Right renal cortex interstitium (tissue), 3 donors: Measurements from ENCODE around the gene SYTL3. TPM values are rescaled to one million over a fixed set of nuclear protein-coding genes. Genes with fewer than 3 reads are reported as not detected.
"Not testable (repeated sequence)": the region's sequence is repeated elsewhere in the genome, so short reads cannot be mapped to it uniquely, and the experiment has no call there.

ENCODE experiments used
- DNase-seq, 3 donors: peaks; one replicate each; pipeline ENCODE4 v3.0.0-alpha.2; 2013; ENCODE audit warnings: low read depth in 3 of 3, low spot score in 2 of 3
- polyA plus RNA-seq, 3 donors: library from polyadenylated mRNA; unstranded; fragments of 120-200 nt; gene quantifications; one replicate each; pipeline ENCODE4 v1.2.1, GENCODE V29; 2013; ENCODE audit not compliant: insufficient read length in 3 of 3

The SYTL3 gene
- polyA plus RNA-seq, 3 donors, result 3.5 to 4.4 (median 3.8) TPM

GRCh38 chr6:158638324-158638854 is 11.5 kb upstream of the SYTL3 start:
- DNase-seq, result no peak

DNA sequence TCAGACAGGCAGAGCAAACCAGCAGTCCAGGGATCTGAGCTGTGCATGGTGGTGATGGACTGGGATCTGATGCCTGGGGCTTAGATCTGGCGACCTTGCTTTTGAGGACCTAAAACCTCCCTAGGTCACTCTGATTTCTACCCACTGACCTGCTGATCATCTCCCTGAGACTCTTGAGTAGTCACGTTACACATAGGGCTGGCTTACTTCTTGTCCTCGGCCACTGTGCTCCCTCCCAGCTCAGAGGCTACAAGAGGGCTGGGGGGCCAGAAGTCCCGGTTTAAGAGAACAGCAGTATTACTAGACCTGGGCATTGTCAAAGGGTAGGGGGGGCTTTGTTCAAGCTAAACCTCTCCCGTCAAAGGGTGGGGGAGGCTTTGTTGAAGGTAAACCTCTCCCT is 10.8 kb upstream of the SYTL3 start:
- no peak for DNase-seq

DNA sequence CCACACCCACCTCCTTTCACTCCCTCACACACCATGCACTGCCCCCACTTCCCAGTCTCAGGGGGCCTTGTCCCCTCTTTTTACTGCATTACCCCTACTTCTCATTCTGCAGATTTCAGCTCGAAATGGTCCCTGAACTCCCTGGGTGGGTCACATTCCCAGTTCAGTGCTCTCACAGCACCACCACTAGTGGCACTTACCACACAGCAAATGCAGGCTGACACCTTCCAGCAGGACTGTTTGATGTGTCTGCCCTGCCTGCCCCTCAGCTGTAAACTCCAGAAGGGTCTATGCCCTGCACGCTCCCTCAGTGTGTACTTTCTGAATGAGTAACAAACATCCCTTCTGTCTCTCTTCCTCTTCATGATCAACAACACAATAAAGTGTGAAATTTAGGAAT is 9.3 kb upstream of the SYTL3 start:
- no peak for DNase-seq

GRCh38 chr6:158642097-158642601 is 7.7 kb upstream of the SYTL3 start:
- DNase-seq, result no peak

DNA sequence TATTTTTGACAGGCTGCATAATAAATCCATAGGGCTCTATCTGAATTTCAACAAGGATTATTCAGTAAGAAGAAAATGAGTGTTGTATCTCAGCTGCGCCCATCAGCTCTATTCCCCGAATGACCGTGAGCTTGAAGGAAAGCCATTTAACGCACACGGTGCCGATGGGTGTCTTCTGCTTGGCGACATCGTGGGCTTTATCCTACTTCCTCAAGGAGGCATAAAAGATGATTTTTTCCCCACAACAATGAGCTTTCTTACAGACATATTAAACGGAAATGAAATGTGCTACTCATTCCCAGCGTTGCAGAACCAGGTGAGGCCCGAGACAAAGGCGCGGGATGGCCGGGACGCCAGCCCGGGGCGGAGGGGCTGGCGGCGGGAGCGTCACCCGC is 6.0 kb upstream of the SYTL3 start:
- no peak for DNase-seq

- DNase-seq, result peak; percentile 85 to 89 (median 86)
Measured at GRCh38 chr6:158644231-158645063, 5.4 kb upstream of the SYTL3 start, which contains the start of gene DYNLT1. Gene DYNLT1 (minus strand): TSS chr6:158644743. CDS start chr6:158644708, 35 bp downstream.

- DNase-seq, result no peak
Measured at GRCh38 chr6:158645064-158646022, 4.5 kb upstream of the SYTL3 start.

- DNase-seq, result no peak
Measured at GRCh38 chr6:158646023-158646910, 3.6 kb upstream of the SYTL3 start.

GRCh38 chr6:158647501-158647900 is 2.4 kb upstream of the SYTL3 start:
- DNase-seq, result no peak

- no peak for DNase-seq
Measured at GRCh38 chr6:158648682-158649131, 1.1 kb upstream of the SYTL3 start.

- not testable (repeated sequence) for DNase-seq
Measured at GRCh38 chr6:158651981-158652737, 2.3 kb downstream of the SYTL3 start.

- no peak for DNase-seq
Measured at GRCh38 chr6:158653577-158654354, 3.9 kb downstream of the SYTL3 start.

- no peak for DNase-seq
Measured at GRCh38 chr6:158654498-158654897, 4.6 kb downstream of the SYTL3 start.

GRCh38 chr6:158654960-158655489 is 5.2 kb downstream of the SYTL3 start:
- no peak for DNase-seq

DNA sequence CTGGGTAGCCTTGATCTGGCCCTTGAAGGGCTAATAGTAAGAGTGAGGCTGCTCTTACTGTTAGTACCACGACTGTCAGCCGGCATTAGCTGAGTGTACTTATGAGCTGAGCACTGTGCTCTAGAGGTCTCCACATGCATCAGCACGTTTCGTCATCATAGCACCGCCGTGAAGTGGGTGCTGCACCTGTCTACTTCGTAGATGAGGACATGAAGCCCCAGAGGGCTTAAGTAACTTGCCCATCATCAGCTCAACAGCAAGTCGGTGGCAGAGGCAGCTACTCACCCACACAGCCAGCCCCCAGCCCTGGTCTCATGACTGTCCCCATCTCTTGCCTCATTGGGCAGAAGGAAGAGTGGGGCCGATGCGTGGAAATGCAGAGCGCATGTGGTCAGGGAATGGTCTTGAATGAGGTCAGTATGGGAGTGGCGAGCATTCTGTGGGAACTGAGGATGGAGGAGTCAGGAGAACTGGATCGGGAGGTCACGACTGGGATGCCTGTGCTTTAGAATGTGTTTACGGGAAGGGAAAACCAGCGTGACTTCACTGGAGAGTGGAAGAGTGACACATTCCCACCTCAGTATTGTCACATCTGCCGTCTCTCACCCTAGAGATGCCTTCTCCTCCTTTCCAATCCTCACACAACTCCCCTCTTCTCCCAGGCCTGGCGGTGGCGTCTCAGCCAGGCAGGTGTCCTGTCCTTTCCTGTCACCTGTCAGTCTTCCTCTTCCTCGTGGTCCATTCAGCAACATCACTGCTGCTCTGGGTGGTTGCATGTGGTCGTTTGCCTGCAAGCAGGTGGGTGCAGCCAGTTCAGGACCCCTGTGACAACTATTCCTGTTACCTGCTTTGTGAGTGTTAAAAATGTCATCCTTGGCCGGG is 6.0 kb downstream of the SYTL3 start:
- no peak for DNase-seq

DNA sequence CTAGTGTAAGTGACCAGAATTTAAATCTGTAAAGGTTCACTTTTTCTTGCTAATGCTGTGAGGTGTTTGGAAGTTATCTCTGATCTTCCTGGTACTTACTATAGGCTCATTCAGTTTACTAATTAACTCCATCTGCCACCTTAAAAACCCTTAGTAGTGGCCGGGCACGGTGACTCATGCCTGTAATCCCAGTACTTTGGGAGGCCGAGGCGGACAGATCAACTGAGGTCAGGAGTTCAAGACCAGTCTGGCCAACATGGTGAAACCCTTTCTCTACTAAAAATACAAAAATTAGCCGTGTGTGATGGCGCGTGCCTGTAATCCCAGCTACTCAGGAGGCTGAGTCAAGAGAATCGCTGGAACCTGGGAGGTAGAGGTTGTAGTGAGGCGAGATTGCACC is 7.1 kb downstream of the SYTL3 start:
- not testable (repeated sequence) for DNase-seq

GRCh38 chr6:158660333-158660754 is 10.5 kb downstream of the SYTL3 start:
- DNase-seq, result no peak
